Stomach smooth muscle (tissue), 2 donors: Measurements from ENCODE around the gene SPATA46.

Experiments used
- H3K27ac ChIP-seq: one replicate; pipeline ENCODE4 v1.7.0; 2013; ENCODE audit warnings: mild to moderate bottlenecking, low read length, inconsistent platforms
- H3K27me3 ChIP-seq, 2 donors: one replicate each; pipeline ENCODE4 v1.7.0; 2013; ENCODE audit warnings: low read length in 2 of 2; ENCODE audit not compliant: insufficient read depth in 2 of 2, control insufficient read depth in 1 of 2
- H3K36me3 ChIP-seq, 2 donors: one replicate each; pipeline ENCODE4 v1.7.0; 2013; ENCODE audit warnings: low read length in 2 of 2; ENCODE audit not compliant: control insufficient read depth in 2 of 2, insufficient read depth in 2 of 2
- H3K4me1 ChIP-seq: one replicate; pipeline ENCODE4 v1.7.0; 2013; ENCODE audit warnings: low read length; ENCODE audit not compliant: control insufficient read depth, insufficient read depth
- H3K4me3 ChIP-seq, 2 donors: one replicate each; pipeline ENCODE4 v1.7.0; 2013; ENCODE audit warnings: low read length in 2 of 2
- H3K9ac ChIP-seq, 2 donors: one replicate each; pipeline ENCODE4 v1.7.0; 2013; ENCODE audit warnings: low read length in 2 of 2, mild to moderate bottlenecking in 1 of 2
- H3K9me3 ChIP-seq, 2 donors: one replicate each; pipeline ENCODE4 v1.7.0; 2013; ENCODE audit warnings: low read length in 2 of 2; ENCODE audit not compliant: control insufficient read depth in 2 of 2
- donor health status: healthy.
- donor health status: Pancreatic carcinoma.

Gene SPATA46

GRCh38 chr1:162390396-162391185 is 13.9 kb upstream of the SPATA46 start:
- H3K9me3 ChIP-seq = no peaks in the 10 kb centered on the region
- no peaks in the 10 kb centered on the region for H3K4me1 ChIP-seq
- no peak overlapping the region for H3K27ac ChIP-seq
- no peak overlapping the region for H3K9ac ChIP-seq
- peaks cover 0 to 11% of the 10 kb centered on the region in 2 donors for H3K27me3 ChIP-seq
- no peak overlapping the region for H3K4me3 ChIP-seq
- no peaks in the 10 kb centered on the region for H3K36me3 ChIP-seq

GRCh38 chr1:162389971-162390370 is 13.3 kb upstream of the SPATA46 start:
- no peak overlapping the region for H3K27ac ChIP-seq
- H3K9ac ChIP-seq = no peak overlapping the region
- no peaks in the 10 kb centered on the region for H3K9me3 ChIP-seq
- H3K4me1 ChIP-seq = no peaks in the 10 kb centered on the region
- no peaks in the 10 kb centered on the region for H3K36me3 ChIP-seq
- H3K27me3 ChIP-seq = peaks cover 0 to 11% of the 10 kb centered on the region in 2 donors
- H3K4me3 ChIP-seq = no peak overlapping the region

- H3K27ac ChIP-seq = no peak overlapping the region
- no peak overlapping the region for H3K4me3 ChIP-seq
- H3K36me3 ChIP-seq = no peaks in the 10 kb centered on the region
- no peaks in the 10 kb centered on the region for H3K4me1 ChIP-seq
- H3K9me3 ChIP-seq = no peaks in the 10 kb centered on the region
- H3K27me3 ChIP-seq = peaks cover 0 to 11% of the 10 kb centered on the region in 2 donors
- H3K9ac ChIP-seq = no peak overlapping the region
These were observed 12.6 kb upstream of the SPATA46 start for GRCh38 chr1:162389021-162389818.

- Histone ChIP-seq H3K4me1 (no peaks in the 10 kb centered on the region), H3K27ac (no peak overlapping the region), H3K4me3 (no peak overlapping the region), H3K9ac (no peak overlapping the region), H3K36me3 (no peaks in the 10 kb centered on the region), H3K27me3 (peaks cover 0 to 13% of the 10 kb centered on the region in 2 donors), H3K9me3 (no peaks in the 10 kb centered on the region)
These were observed 12.0 kb upstream of the SPATA46 start for GRCh38 chr1:162388615-162389014.

GRCh38 chr1:162388083-162388594 is 11.5 kb upstream of the SPATA46 start:
- H3K4me1 ChIP-seq = no peaks in the 10 kb centered on the region
- no peak overlapping the region for H3K9ac ChIP-seq
- no peaks in the 10 kb centered on the region for H3K36me3 ChIP-seq
- H3K27ac ChIP-seq = no peak overlapping the region
- H3K4me3 ChIP-seq = no peak overlapping the region
- H3K9me3 ChIP-seq = no peaks in the 10 kb centered on the region
- H3K27me3 ChIP-seq = peaks cover 0 to 13% of the 10 kb centered on the region in 2 donors

GRCh38 chr1:162387226-162388082 is 10.8 kb upstream of the SPATA46 start:
- Histone ChIP-seq H3K27me3 (peaks cover 0 to 13% of the 10 kb centered on the region in 2 donors), H3K27ac (no peak overlapping the region), H3K4me1 (no peaks in the 10 kb centered on the region), H3K36me3 (no peaks in the 10 kb centered on the region), H3K9ac (no peak overlapping the region), H3K4me3 (no peak overlapping the region), H3K9me3 (no peaks in the 10 kb centered on the region)

GRCh38 chr1:162386292-162387225 is 9.9 kb upstream of the SPATA46 start:
- Histone ChIP-seq H3K9ac (no peak overlapping the region), H3K36me3 (no peaks in the 10 kb centered on the region), H3K27me3 (peaks cover 0 to 13% of the 10 kb centered on the region in 2 donors), H3K4me1 (no peaks in the 10 kb centered on the region), H3K27ac (no peak overlapping the region), H3K9me3 (no peaks in the 10 kb centered on the region), H3K4me3 (no peak overlapping the region)

- Histone ChIP-seq H3K27ac (no peak overlapping the region), H3K36me3 (no peaks in the 10 kb centered on the region)
These were observed 9.0 kb upstream of the SPATA46 start for GRCh38 chr1:162385702-162386101.

GRCh38 chr1:162385280-162385623 is 8.6 kb upstream of the SPATA46 start:
- Histone ChIP-seq H3K36me3 (no peaks in the 10 kb centered on the region), H3K9me3 (no peaks in the 10 kb centered on the region), H3K9ac (no peak overlapping the region), H3K4me3 (no peak overlapping the region), H3K27ac (no peak overlapping the region), H3K4me1 (no peaks in the 10 kb centered on the region), H3K27me3 (peaks cover 0 to 7% of the 10 kb centered on the region in 2 donors)

More at GRCh38 chr1:162385702-162386101, 9.0 kb upstream of the SPATA46 start:
- Histone ChIP-seq H3K27me3 (peaks cover 0 to 11% of the 10 kb centered on the region in 2 donors), H3K4me3 (no peak overlapping the region), H3K4me1 (no peaks in the 10 kb centered on the region), H3K9me3 (no peaks in the 10 kb centered on the region), H3K9ac (no peak overlapping the region)
